CD14-positive monocyte (primary cell): Measurements from ENCODE around the gene PRSS3. TPM values are rescaled to one million over a fixed set of nuclear protein-coding genes. Genes with fewer than 3 reads are reported as not detected.

Experiments
- DNase-seq, 3 donors: peaks; one replicate each; pipeline ENCODE4 v3.0.0-alpha.2; 2011 to 2022
- H2AFZ ChIP-seq: 2 replicates; pipeline ENCODE4 v1.6.0; 2012; ENCODE audit warnings: mild to moderate bottlenecking, low read depth, low read length, inconsistent platforms; ENCODE audit not compliant: insufficient read depth, poor library complexity, severe bottlenecking
- H3K27ac ChIP-seq, 2 donors: 1 replicate in 1 of 2; 2 replicates in 1 of 2; pipeline ENCODE4 v1.5.1; 2012 to 2013; ENCODE audit warnings: low read length in 2 of 2, control low read depth in 1 of 2, inconsistent platforms in 1 of 2, low read depth in 1 of 2, mild to moderate bottlenecking in 1 of 2
- H3K27me3 ChIP-seq, 2 donors: one replicate each; pipeline versions ENCODE4 v1.6.0 to v1.6.1; 2011 to 2013; ENCODE audit warnings: low read length in 2 of 2; ENCODE audit not compliant: control insufficient read depth in 2 of 2, insufficient read depth in 2 of 2
- H3K36me3 ChIP-seq, 2 donors: replicated peaks in 1 of 2; 1 replicate in 1 of 2; 2 replicates in 1 of 2; pipeline versions ENCODE4 v1.5.1 to v1.6.1; 2012 to 2013; ENCODE audit warnings: low read length in 2 of 2, control low read depth in 1 of 2, inconsistent platforms in 1 of 2, mild to moderate bottlenecking in 1 of 2; ENCODE audit not compliant: insufficient read depth in 2 of 2, control insufficient read depth in 1 of 2
- H3K4me1 ChIP-seq, 2 donors: 1 replicate in 1 of 2; 2 replicates in 1 of 2; pipeline versions ENCODE4 v1.5.1 to v1.6.1; 2012 to 2013; ENCODE audit warnings: low read length in 2 of 2, control low read depth in 1 of 2, inconsistent platforms in 1 of 2, mild to moderate bottlenecking in 1 of 2, moderate library complexity in 1 of 2; ENCODE audit not compliant: insufficient read depth in 2 of 2, control insufficient read depth in 1 of 2
- H3K4me2 ChIP-seq: replicated peaks from 2 replicates; pipeline ENCODE3; 2012; ENCODE audit warnings: low read length, moderate library complexity, mild to moderate bottlenecking; ENCODE audit not compliant: poor library complexity, severe bottlenecking; ENCODE audit errors: extremely low read depth
- H3K4me3 ChIP-seq, 3 experiments: fragments of 200-600 bp in 1 of 3; sonication (generic) in 1 of 3; replicated peaks in 1 of 3; 1 replicate in 2 of 3; 2 replicates in 1 of 3; pipeline ENCODE4 v1.5.1; 2011 to 2013; ENCODE audit warnings: low read length in 3 of 3, mild to moderate bottlenecking in 3 of 3, control low read depth in 2 of 3, low read depth in 2 of 3, inconsistent platforms in 1 of 3, moderate library complexity in 1 of 3
- H3K79me2 ChIP-seq: 2 replicates; pipeline ENCODE4 v1.6.0; 2012; ENCODE audit warnings: mild to moderate bottlenecking, control low read depth, inconsistent platforms, low read length, moderate library complexity; ENCODE audit not compliant: insufficient read depth
- H3K9ac ChIP-seq: 2 replicates; pipeline ENCODE4 v1.6.0; 2017; ENCODE audit warnings: low read length, mild to moderate bottlenecking; ENCODE audit not compliant: insufficient read depth, poor library complexity, severe bottlenecking
- H3K9me3 ChIP-seq, 2 donors: replicated peaks in 1 of 2; 1 replicate in 1 of 2; 2 replicates in 1 of 2; pipeline versions ENCODE4 v1.5.1 to v1.6.1; 2012 to 2013; ENCODE audit warnings: low read length in 2 of 2, control low read depth in 1 of 2; ENCODE audit not compliant: control insufficient read depth in 1 of 2, insufficient read depth in 1 of 2
- H4K20me1 ChIP-seq: 2 replicates; pipeline ENCODE4 v1.6.0; 2012; ENCODE audit warnings: mild to moderate bottlenecking, low read length, control low read depth, moderate library complexity; ENCODE audit not compliant: insufficient read depth
- H3K27ac Mint-ChIP-seq, 7 donors: one replicate each; pipeline ENCODE4 v1.8.0; 2020; ENCODE audit warnings: mild to moderate bottlenecking in 7 of 7, mixed read lengths in 7 of 7, moderate library complexity in 6 of 7, inconsistent platforms in 2 of 7
- H3K27me3 Mint-ChIP-seq, 3 donors: one replicate each; pipeline ENCODE4 v1.8.0; 2021 to 2022; ENCODE audit warnings: low read depth in 3 of 3, mild to moderate bottlenecking in 3 of 3, mixed read lengths in 3 of 3, moderate library complexity in 3 of 3, inconsistent platforms in 1 of 3
- H3K36me3 Mint-ChIP-seq, 2 donors: one replicate each; pipeline ENCODE4 v1.8.0; 2020; ENCODE audit warnings: mixed read lengths in 2 of 2, inconsistent platforms in 1 of 2, mild to moderate bottlenecking in 1 of 2
- H3K4me1 Mint-ChIP-seq: one replicate; pipeline ENCODE4 v1.8.0; 2020; ENCODE audit warnings: mild to moderate bottlenecking, mixed read lengths
- H3K4me3 Mint-ChIP-seq, 2 donors: one replicate each; pipeline ENCODE4 v1.8.0; 2020; ENCODE audit warnings: mild to moderate bottlenecking in 2 of 2, mixed read lengths in 2 of 2, moderate library complexity in 1 of 2
- H3K9me3 Mint-ChIP-seq, 7 donors: one replicate each; pipeline ENCODE4 v1.8.0; 2020 to 2022; ENCODE audit warnings: mixed read lengths in 7 of 7, mild to moderate bottlenecking in 6 of 7, moderate library complexity in 6 of 7, inconsistent platforms in 2 of 7
- CTCF ChIP-seq: fragments of 200-600 bp; IDR thresholded peaks from one replicate; pipeline ENCODE4 v1.8.0; 2022; ENCODE audit warnings: antibody characterized with exemption, mild to moderate bottlenecking
- WGBS: methylation state at CpG from one replicate; pipeline ENCODE4 v1.1.5; 2013; ENCODE audit warnings: missing lambda C conversion rate; ENCODE audit not compliant: insufficient coverage; 5-methylcytosine and 5-hydroxymethylcytosine counted together
- intact Hi-C, 2 donors: fragments of 100-400 bp; cut with micrococcal nuclease; formaldehyde crosslinking; loops; one replicate each; pipeline versions ENCODE4 v1.15.0 to v1.15.1; 2023
- polyA plus RNA-seq, 3 donors: library from polyadenylated mRNA; depleted of rRNA in 1 of 3; unstranded in 2 of 3; stranded (reverse) in 1 of 3; fragments of 300-500 nt in 2 of 3; fragments of >200 nt in 1 of 3; fragmentation: Illumina TruSeq in 2 of 3; gene quantifications; 1 replicate in 2 of 3; 2 replicates in 1 of 3; pipeline ENCODE4 v1.2.3, GENCODE V29; 2012 to 2021

PRSS3 gene
- polyA plus RNA-seq, 3 donors = not detected

- Histone ChIP-seq H3K9ac (peak overlapping the region; percentile 100), H3K36me3 (peaks cover 0 to 7% of the 10 kb centered on the region in 2 donors), H3K79me2 (peaks cover 85% of the 10 kb centered on the region), H3K27ac (peak overlapping the region; percentile 99), H3K4me2 (peak overlapping the region; percentile 93), H3K4me1 (peaks cover 43 to 56% of the 10 kb centered on the region in 2 donors), H3K4me3 (peak overlapping the region; percentile 71 to 91 (median 89)), H3K9me3 (no peaks in the 10 kb centered on the region), H2AFZ (no peak overlapping the region), H3K27me3 (no peaks in the 10 kb centered on the region), H4K20me1 (peaks cover 16% of the 10 kb centered on the region)
- WGBS = no CpG with 5 or more reads among the region's 4 CpGs
- no peak for TF ChIP-seq CTCF
- intact Hi-C loops = loop anchor here in 1 of 2 donors (5.0 kb wide), 1 partner anchor 33 kb away; no protein-coding TSS in a partner anchor
- Mint-ChIP-seq H3K27ac (peak overlapping the region; percentile 84 to 98 (median 95)), H3K27me3 (no peaks in the 10 kb centered on the region), H3K4me1 (peaks cover 47% of the 10 kb centered on the region), H3K36me3 (peaks cover 14 to 20% of the 10 kb centered on the region in 2 donors), H3K4me3 (peak overlapping the region; percentile 90 to 98), H3K9me3 (peaks cover 0 to 3% (median 0%) of the 10 kb centered on the region in 7 donors)
- DNase-seq = peak; percentile 44 to 51 (median 50)
These were observed 23.6 kb downstream of the PRSS3 start for GRCh38 chr9:33818847-33819500.

GRCh38 chr9:33820231-33820745 lies 24.9 kb downstream of the PRSS3 start:
- H3K27ac Mint-ChIP-seq = peak overlapping the region in 3 of 7 donors; percentile 32 to 98 (median 96)
- peaks cover 30 to 43% of the 10 kb centered on the region in 2 donors for H3K4me1 ChIP-seq
- no peaks in the 10 kb centered on the region for H3K9me3 ChIP-seq
- intact Hi-C loops = no loop called here
- H4K20me1 ChIP-seq = peaks cover 29% of the 10 kb centered on the region
- peaks cover 90% of the 10 kb centered on the region for H3K79me2 ChIP-seq
- H3K9me3 Mint-ChIP-seq = no peaks in the 10 kb centered on the region
- H3K9ac ChIP-seq = no peak overlapping the region
- peak overlapping the region; percentile 90 to 98 for H3K4me3 Mint-ChIP-seq
- H3K36me3 ChIP-seq = peaks cover 0 to 10% of the 10 kb centered on the region in 2 donors
- H3K27ac ChIP-seq = peak overlapping the region in 1 of 2 donors; percentile 99
- DNase-seq = no peak
- H3K36me3 Mint-ChIP-seq = peaks cover 19 to 31% of the 10 kb centered on the region in 2 donors
- no peaks in the 10 kb centered on the region for H3K27me3 Mint-ChIP-seq
- peaks cover 34% of the 10 kb centered on the region for H3K4me1 Mint-ChIP-seq
- no CpG with 5 or more reads among the region's 4 CpGs for WGBS
- peak overlapping the region in 1 of 3 experiments; percentile 91 for H3K4me3 ChIP-seq
- peak overlapping the region; percentile 93 for H3K4me2 ChIP-seq
- H2AFZ ChIP-seq = no peak overlapping the region
- H3K27me3 ChIP-seq = no peaks in the 10 kb centered on the region
- TF ChIP-seq CTCF = no peak
